ENCODE data around the gene SFXN5.
"Not testable (repeated sequence)": the region's sequence is repeated elsewhere in the genome, so short reads cannot be mapped to it uniquely, and the experiment has no call there.

Gene SFXN5, protein sequence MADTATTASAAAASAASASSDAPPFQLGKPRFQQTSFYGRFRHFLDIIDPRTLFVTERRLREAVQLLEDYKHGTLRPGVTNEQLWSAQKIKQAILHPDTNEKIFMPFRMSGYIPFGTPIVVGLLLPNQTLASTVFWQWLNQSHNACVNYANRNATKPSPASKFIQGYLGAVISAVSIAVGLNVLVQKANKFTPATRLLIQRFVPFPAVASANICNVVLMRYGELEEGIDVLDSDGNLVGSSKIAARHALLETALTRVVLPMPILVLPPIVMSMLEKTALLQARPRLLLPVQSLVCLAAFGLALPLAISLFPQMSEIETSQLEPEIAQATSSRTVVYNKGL

DNA sequence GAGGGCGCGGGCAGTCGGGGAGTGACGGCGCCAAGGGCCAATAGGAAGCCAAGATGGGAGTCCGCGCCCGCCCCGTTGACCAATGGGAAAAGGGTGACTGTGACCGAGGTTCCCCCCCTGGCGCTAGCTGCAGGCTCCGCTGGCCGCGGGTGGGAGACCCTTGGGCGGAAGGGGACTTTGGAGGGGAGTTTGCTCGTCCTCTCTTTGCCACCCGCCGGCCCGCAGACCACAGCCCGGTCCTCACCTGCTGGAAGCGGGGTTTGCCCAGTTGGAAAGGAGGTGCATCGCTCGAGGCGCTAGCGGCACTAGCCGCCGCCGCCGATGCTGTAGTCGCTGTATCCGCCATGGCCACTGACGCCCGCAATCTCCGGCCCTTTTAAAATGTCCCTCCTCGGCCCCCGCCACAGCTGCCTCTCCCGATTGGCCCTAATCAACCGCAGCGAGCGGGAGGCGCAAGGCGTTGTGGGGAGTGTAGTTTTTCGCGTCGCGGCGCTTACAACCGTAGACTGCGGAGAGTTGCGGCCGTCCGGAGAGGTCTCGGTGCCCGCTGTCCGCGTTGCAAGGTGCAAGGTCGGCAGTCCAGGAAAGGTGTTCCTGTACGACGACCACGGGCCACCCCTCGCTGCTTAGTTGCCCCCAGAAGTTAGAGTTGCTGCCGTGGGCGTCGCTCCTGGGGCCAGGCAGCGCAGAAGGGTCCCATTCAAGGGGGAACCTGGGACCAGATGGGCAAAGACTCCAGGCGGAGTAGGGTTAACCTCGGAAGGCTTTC, at the start of gene SFXN5:
Gene SFXN5, minus strand, starts transcription at position 353 of the 769 bp plus-strand sequence. Its CDS starts 7 bp downstream, at position 346.
- DNase-seq (ENCODE audit: low read depth, low spot score): peak; percentile 74

DNA sequence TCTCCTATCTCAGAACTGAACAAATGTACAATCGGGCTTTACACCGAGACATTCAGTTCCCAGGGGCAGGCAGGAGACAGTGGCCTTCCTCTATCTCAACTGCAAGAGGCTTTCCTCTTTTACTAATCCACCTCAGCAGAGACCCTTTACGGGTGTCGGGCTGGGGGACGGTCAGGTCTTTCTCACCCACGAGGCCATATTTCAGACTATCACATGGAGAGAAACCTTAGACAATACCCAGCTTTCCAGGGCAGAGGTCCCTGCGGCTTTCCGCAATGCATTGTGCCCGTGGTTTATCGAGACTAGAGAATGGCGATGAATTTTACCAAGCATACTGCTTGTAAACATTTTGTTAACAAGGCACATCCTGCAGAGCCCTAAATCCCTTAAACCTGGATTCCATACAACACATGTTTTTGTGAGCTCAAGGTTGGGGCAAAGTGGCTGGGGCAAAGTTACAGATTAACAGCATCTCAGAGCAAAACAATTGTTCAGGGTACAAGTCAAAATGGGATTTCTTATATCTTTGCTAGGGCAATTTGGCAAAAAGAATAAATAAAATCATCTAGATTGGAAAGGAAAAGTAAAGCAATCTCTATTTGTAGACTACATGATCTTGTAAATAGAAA, 48.2 kb upstream of the SFXN5 start:
- DNase-seq (ENCODE audit: low read depth, low spot score): not testable (repeated sequence)

DNA sequence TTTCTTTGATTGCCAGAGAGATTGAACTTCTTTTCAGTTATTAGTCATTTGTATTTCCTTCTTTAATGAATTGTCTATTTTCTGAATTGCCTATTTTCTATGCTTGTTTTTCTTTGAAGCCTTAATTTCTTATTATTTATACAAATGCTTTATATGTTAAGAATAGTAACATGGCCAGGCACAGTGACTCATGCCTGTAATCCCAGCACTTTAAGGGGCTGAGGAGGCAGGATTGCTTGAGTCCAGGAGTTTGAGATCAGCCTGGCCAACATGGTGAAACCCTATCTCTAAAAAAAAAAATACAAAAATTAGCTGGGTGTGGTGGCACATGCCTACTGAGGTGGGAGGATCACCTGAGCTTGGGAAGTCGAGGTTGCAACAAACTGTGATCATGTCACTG, 45.9 kb upstream of the SFXN5 start:
- no peak for DNase-seq (ENCODE audit: low read depth, low spot score)

DNA sequence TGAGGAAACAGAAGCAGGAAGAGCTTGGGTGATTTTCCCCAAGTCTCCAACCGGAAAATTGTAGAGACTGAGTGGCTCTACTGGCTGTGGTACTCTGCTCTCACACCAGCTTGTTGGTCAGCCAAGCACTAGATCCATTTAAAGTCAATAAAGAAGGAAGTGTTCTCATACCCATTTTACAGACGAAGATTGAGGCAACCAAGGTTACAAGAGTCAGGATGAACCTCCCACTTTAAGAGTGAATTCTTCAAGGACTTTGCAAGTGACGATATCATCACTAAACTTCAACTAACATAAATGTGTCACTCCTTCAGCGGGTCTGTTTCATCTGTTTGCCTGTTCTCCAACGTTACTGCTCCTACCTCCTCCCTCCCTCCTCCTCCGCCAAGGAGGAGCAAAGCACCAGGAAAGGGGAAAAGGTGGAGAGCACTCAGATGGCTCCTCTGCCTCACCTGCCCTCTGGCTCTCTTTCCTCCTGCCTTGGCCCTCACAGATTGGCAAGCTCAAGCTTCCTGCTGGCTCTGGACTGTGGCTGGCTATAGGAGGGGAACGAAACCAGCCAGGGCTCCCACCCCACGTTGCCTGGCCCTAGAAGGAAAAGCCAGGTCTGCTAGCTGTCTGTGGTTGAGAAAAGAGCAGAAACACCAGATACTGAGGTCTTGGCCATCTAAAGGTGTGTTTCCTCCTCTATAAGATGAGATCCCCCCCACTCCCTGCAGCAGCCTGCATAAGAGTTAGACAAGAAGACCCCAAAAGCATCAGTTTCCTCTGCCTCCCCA, 44.9 kb upstream of the SFXN5 start:
- no peak for DNase-seq (ENCODE audit: low read depth, low spot score)

DNA sequence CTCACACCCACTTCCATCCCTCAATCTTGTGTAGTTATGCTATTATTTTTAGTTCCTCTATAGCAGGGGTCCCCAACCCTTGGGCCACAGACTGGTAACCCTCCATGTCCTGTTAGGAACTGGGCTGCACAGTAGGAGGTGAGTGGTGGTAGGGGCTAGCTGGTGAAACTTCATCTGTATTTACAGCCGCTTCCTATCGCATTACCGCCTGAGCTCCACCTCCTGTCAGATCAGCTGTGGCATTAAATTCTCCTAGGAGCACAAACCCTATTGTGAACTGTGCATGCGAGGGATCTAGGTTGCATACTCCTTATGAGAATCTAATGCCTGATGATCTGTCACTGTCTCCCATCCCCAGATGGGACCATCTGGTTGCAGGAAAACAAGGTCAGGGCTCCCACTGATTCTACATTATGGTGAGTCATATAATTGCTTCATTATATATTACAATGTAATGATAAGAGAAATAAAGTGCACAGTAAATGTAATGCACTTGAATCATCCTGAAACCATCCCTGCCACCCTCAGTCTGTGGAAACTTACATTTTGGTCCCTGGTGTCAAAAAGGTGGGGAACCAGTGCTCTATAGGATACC, 42.9 kb upstream of the SFXN5 start:
- DNase-seq (ENCODE audit: low read depth, low spot score): no peak

DNA sequence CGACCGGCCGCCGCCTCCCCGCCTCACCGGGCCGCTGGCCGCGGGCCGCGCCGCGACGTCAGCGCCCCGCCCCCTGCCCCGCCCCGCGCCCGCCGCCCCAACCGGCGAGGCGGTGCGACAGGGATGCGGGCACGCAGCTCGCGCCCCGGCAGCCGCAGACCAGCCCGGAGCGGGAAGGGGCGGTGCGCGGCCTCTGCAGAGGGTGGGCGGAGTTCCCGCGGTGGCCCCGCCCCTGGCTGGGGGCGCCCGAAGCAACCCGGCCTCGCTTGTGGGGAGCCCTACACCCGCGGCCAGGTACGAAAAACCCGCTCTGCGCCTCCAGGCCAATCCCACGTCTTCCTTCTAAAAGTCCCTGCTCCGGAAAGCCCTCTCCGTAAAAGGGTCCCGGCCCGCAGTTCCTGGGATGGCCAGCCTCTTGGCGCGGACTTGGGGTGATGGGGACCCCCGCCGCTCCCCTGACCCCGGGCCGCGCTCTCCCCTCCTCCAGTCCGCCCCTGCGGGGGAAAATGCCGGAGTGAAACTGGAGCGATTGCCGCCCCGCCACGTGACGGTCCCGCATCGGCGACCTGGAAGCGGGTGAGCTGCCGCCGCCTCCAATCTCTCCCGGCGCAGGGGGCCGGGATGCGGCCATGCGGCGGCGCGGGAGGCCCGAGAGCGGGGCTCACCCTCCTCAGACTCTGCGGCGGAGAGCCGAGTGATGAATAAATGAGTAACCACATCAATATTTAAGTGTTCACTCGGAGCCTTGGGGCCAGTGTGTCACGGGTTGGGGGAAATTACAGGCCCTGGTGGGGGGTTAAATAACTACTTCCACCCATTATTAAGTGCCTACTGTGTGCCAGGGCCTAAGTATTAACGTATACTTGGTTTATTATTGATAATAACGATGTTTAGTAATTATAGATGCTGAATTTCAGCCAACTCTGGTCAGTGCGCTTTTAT, 41.7 kb upstream of the SFXN5 start, which contains the start of gene RAB11FIP5:
Gene RAB11FIP5, minus strand, starts transcription at position 36 of the 942 bp plus-strand sequence. CDS start 171 bp downstream, outside the sequence.
- DNase-seq (ENCODE audit: low read depth, low spot score): no peak

DNA sequence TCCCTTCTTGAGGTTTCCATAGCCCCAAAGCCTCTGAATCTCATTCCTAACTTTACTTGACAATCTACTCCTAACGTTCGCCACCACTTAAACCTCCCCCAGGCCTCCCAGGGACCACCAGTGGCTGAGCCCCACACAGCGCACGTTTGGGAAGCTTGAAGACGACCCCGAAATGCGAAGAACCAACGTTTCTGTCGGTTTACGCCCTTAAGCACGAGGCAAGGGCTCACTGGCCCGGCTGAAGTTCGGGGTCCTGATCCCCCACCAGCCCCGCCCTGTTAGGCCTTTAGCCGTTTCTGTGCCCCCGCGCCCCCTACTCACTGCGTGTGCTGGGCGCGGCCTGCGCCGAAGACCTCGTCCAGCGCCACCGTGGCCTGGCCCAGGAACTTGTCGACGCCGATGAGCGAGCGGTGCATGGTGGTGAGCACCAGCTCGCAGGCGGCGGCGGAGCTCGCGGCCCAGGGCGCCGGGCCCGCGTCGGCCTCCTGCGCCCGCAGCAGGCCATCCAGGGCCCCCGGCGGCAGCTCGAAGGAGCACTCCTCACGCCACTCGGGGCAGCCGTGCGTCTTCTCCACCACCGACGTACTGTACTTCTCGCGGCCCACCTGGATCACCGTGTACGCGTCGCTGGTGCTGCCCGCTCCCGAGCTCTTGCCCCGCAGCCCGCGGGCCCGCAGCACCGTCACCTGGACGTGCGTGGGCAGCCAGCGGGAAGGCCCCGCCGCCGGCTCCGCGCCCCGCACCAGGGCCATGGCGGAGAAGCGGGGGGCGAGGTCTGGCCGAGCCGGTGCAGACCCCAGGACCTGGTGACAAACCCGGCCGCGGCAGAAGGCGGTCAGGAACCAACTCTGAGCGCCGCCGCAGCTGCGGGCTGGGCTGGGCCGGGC, 40.8 kb upstream of the SFXN5 start:
- no peak for DNase-seq (ENCODE audit: low read depth, low spot score)

DNA sequence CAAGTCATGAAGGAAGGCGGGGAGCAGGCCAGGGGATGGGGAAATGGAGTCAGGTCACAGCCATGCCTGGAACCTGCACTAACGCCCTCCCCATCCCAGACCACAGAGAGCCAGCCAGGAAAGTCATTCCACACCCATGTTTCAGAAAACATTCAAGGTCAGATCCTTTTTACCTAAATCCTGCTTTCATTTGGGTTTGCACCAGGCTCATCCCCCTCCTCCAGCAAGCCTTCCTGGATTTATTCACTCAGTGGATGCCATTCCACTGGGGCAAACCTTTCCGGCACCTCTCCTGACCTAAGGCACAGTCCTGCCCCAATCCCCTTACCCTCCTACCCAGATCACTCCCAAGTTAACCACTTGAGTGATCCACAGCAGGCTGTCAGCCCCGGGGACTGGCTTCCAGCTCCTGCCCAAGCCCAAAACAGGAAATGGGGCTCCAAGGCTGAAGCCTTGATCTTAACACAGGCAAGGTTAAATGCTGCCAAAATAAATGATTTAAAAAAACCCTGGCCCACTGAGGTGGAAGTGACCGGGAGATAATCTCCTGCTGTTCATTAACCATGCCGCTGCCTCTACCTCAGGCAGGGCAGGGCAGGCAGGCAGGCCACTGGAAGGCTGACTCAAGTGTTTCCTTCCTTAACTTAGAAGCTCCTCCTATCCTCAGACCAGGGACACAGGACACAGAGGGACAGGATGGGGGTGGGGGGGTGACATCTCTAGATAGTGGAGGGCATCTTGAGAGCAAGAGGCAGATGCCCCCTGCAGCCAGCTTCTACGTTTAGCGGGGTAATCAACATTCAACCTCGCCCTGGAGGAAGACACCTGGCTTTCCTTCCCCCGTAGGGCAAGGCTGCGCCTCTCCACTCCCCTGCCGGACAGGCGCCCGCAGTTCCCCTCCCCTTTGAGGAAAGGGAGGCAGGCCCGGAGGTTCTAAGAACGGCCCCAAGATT, 39.8 kb upstream of the SFXN5 start:
- no peak for DNase-seq (ENCODE audit: low read depth, low spot score)

DNA sequence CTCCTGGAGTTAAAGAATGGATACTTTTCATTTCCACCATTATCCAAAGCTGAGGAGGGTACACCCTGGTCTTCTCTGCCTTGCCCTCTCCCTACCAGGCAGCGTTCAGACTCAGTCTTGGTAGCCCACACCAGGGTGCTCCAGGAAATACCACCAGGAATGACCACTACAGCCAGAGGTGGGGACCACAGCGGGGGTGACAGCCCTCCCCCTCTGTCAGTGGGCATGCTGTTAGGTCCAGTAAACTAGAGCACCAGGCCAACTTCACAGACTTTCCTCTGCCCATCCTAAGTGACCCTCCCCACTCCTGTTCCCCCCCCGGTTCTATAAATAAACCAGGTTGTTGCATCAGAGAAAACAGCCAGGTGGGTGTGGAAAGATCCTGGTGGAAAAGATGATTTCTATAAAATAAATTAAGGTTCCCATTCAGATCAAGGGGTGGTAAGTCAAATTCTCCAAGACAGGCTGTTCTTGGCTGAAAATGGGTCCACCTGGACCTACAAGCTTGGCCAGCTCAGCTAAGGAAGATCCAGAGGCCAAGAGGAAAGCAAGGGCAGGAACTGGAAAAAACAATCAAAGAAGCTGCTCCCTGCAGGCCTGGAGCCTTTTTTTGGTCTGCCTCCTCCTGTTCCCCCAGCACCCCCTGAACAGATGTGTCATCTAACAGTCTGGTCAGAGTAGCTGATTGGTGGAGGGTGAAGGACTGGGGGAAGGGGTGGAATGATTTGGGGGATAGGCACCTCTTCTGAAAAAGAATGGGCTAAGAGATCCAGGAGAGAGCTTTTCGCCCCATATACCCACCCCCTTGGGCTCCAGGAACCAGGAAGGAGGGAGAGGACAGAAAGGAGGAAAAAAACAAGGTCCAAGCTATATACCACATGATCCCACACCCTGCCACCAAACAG, 38.9 kb upstream of the SFXN5 start:
- no peak for DNase-seq (ENCODE audit: low read depth, low spot score)

DNA sequence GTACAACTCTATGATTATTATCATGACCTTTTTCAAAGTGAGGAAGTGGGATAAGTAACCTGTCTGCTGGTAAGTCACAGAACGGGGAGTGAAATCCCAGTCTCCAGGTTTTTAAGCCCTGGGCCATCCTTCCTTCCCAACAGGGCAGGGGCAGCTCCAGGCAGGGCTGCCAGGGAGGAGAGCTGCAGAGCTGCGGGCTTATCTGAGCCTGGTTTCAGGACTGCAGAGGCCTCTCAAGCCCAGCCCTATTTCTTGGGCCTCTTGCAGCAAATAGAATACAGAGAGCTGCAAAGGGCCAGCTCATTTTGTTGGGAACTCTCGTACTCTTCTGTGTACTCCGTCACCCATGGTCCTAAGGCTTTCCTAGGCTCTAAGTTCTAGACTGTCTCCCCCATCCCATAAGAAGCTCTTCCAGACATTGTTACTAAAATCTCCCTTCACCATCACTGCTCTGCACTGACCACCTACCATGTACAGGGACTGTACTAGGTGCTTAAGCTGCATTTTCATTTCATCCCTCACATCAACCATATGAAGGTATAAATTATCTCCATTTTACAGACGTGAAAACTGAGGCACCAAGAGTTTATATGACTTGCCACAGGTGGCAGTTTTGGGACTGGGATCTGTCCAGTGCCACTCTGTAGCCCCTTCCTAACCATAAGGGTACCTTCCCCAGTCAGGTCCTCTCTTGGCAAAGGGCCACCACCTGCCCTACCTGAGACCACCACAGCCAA, 38.1 kb upstream of the SFXN5 start:
- no peak for DNase-seq (ENCODE audit: low read depth, low spot score)

DNA sequence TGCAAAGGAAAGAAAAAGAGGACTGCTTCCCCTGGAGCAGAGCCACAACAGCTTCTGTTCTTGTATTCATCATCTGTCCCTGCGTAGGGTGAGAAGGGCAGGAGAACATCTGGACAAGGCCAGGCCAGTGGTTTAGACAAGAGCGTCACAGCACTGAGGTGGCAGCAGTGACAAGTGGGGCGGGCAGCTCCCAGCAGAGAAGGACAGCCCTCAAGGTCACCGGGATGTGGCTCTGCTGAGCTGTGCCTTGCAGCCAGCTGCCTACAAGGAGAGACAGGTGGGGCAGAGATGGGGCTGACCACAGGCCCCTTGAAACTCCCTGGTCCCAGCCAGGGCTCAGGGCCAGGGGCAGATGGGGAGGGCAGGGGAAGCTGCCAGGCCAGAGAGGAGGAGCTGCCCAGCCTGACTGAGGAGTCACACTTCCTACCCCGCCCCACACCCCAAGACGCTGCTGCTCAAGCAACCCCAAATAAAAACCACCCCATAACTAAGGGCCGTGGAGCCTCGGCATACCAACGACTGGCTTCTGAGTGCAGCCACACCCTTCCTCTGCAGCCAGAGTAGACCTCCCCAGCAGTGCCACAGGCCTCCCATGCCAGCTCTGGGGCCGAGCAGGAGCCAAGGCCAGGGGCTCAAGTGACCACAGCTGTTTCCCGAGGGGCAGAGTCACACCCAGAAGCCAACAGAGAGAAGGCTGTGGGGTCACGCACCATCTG, 35.9 kb upstream of the SFXN5 start:
- DNase-seq (ENCODE audit: low read depth, low spot score): no peak

DNA sequence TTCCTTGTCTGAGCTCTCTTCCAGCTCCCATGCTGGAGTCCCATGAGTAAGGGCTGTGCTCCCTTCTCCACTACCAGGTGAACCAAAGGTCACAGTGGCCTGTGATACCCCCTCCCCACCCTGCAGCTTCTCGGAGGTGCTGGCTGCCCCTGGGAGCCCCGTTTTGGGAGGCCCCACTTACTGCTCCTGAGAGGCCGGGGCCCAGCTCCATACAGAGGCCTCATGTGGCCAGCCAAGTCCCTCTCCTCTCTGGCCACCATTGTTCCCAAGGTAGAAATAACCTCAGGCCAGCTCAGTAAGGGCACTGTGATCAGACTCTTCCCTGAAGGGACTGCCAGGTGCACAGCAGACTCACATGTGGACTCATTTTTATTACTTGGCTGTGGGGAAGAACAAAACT, 35.3 kb upstream of the SFXN5 start:
- no peak for DNase-seq (ENCODE audit: low read depth, low spot score)

DNA sequence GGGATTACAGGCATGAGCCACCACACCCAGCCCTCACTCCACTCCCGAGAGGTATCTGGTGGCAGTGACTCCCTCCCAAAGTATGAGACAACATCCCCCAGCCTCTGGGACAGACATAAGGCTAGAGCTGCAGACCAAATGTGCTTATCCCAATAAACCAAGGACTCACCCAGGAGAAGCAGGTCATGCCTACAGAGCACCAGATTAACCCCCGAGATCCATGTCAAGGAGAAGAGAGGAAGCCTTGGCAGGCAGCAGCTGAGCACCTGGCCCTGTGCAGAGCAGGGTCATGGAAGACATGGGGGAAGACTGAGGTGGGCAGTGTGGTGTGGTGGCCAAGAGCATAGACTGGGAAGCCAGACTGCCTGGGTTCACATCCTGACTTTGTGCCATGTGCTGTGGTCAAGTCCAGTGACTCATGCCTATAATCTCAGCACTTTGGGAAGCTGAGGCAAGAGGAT, 34.0 kb upstream of the SFXN5 start:
- no peak for DNase-seq (ENCODE audit: low read depth, low spot score)

DNA sequence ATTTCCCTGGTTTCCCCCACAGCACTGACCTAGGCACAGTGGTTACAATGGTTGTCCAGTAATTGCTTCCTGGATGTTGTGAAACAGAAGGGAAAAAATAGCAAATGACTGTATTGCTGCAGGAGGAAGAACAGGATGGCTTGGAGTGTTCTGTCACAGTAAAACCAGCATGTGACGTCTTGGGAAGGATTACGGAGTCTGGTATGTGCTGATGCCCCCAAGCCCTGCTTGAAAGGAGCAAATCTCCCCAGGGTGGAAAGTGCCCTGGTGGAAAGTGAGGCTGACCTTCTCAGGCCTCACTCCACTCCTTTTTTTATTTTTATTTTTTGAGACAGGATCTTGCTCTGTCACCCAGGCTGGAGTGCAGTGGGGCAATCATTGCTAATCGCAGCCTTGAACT, 33.4 kb upstream of the SFXN5 start:
- DNase-seq (ENCODE audit: low read depth, low spot score): no peak

DNA sequence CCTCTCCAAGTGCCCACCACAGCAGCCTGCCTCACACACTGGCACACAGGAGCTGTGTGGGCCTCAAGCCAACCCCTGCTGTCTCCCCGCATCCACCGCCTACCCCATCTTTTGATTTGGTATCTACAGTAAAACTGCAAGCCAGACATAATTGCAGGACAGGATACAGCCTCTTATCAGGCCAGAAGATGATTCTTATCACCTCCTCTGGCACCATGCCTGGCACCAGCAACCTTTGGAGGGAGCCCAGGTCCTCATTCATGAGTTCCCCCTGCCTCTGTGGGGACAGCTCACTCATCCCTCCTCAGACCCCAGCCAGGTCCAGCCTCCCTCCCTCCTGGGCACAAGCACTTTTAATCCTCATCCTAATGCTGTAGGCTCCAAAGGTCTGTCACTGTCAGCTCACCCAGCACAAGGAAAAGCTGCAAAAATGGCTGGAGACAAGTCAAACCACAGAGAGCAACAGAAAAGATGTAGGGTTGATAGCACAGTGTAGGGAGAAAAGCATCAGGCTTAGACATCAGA, 31.6 kb upstream of the SFXN5 start:
- no peak for DNase-seq (ENCODE audit: low read depth, low spot score)

Measured in smooth muscle cell of the brain vasculature (primary cell).